ENCODE data around the gene KLHL11.

DNA sequence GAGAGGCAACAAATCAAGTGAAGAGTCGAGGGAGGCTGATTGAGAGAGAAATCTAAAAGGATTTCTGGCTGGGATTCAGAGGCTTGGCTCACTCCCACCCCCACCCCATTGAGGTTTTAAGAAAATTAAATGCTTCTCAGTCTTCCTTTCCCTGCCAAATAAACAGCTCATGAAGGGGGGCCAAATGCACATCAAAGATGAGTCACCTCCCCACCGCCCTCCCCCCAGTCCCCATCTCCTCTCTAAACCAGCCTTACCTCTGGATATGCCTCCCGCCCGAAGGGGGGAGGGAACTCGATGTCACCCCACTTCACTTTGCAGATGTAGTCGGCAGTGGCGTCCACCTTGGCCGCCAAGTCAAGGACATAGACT, 41.9 kb upstream of the KLHL11 start:
- TF ChIP-seq, protein P1, sequence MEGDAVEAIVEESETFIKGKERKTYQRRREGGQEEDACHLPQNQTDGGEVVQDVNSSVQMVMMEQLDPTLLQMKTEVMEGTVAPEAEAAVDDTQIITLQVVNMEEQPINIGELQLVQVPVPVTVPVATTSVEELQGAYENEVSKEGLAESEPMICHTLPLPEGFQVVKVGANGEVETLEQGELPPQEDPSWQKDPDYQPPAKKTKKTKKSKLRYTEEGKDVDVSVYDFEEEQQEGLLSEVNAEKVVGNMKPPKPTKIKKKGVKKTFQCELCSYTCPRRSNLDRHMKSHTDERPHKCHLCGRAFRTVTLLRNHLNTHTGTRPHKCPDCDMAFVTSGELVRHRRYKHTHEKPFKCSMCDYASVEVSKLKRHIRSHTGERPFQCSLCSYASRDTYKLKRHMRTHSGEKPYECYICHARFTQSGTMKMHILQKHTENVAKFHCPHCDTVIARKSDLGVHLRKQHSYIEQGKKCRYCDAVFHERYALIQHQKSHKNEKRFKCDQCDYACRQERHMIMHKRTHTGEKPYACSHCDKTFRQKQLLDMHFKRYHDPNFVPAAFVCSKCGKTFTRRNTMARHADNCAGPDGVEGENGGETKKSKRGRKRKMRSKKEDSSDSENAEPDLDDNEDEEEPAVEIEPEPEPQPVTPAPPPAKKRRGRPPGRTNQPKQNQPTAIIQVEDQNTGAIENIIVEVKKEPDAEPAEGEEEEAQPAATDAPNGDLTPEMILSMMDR (IDR thresholded peaks at IDR 0.05): no peak
- no peak for TF ChIP-seq POLR2A (IDR thresholded peaks at IDR 0.05)
